K562 (cell line): ENCODE data around the gene FAM53A. TPM values are rescaled to one million over a fixed set of nuclear protein-coding genes. Genes with fewer than 3 reads are reported as not detected.

Experiments
- ATAC-seq: fragments of 200-7000 bp; cut with Tn5 transposase; 3 replicates; pipeline ENCODE4 v1.9.1; 2020; ENCODE audit warnings: moderate library complexity
- BruUV-seq: library from RNA; stranded (reverse); fragments of 400-500 nt; replicated peaks from 2 replicates; lab custom pipeline; 2021; lab: Mats Ljungman, UMichigan
- CTCF ChIA-PET: fragments of 300-600 bp; formaldehyde crosslinking; extraction: SDS; loops from one replicate; lab custom pipeline; 2021; ENCODE audit warnings: low intra/inter-chr PET ratio; lab: Yijun Ruan, JAX
- POLR2A ChIA-PET: fragments of 300-600, 350-650 bp; sonication (Branson Sonifier 250); formaldehyde crosslinking; extraction: SDS; loops from one replicate; lab custom pipeline; 2021; ENCODE audit warnings: antibody characterized with exemption, inconsistent platforms; lab: Yijun Ruan, JAX
- DNase-seq, 4 experiments: peaks; one replicate each; pipeline versions ENCODE4 v3.0.0 to v3.0.0-alpha.2; 2011 to 2018; ENCODE audit warnings: low spot score in 3 of 4, mixed read lengths in 3 of 4; ENCODE audit errors: extremely low read depth in 1 of 4
- FAIRE-seq: peaks from 2 replicates; lab custom pipeline; 2011; peaks lifted over from hg19 to GRCh38; lab: Jason Lieb, UNC
- H2AFZ ChIP-seq: 2 replicates; pipeline ENCODE4 v1.6.0; 2011; ENCODE audit warnings: low read depth, low read length, control low read depth, inconsistent platforms
- H3K27ac ChIP-seq: fragments of 200-600 bp; 3 replicates; pipeline ENCODE4 v1.8.0; 2011; ENCODE audit warnings: low read depth, mild to moderate bottlenecking, control low read depth, inconsistent platforms, low read length, moderate library complexity, mixed read lengths; ENCODE audit errors: extremely low read depth
- H3K27me3 ChIP-seq, 2 experiments: fragments of 300-600 bp in 1 of 2; 2 replicates in 1 of 2; 3 replicates in 1 of 2; pipeline versions ENCODE4 v1.6.0 to v1.8.0; 2011; ENCODE audit warnings: inconsistent platforms in 2 of 2, low read length in 2 of 2, mild to moderate bottlenecking in 1 of 2, mixed read lengths in 1 of 2, moderate library complexity in 1 of 2; ENCODE audit not compliant: control insufficient read depth in 2 of 2, insufficient read depth in 2 of 2
- H3K36me3 ChIP-seq: fragments of 300-600 bp; 3 replicates; pipeline ENCODE4 v1.8.0; 2011; ENCODE audit warnings: mild to moderate bottlenecking, low read length, inconsistent platforms; ENCODE audit not compliant: control insufficient read depth, insufficient read depth
- H3K4me1 ChIP-seq, 2 experiments: fragments of 200-600 bp in 1 of 2; replicated peaks in 1 of 2; 2 replicates in 1 of 2; 3 replicates in 1 of 2; pipeline versions ENCODE4 v1.5.1 to v1.8.0; 2011; ENCODE audit warnings: inconsistent platforms in 2 of 2, low read length in 2 of 2, mild to moderate bottlenecking in 1 of 2, mixed read lengths in 1 of 2, moderate library complexity in 1 of 2; ENCODE audit not compliant: control insufficient read depth in 2 of 2, insufficient read depth in 2 of 2
- H3K4me2 ChIP-seq: 2 replicates; pipeline ENCODE4 v1.6.1; 2011; ENCODE audit warnings: low read length, control low read depth, inconsistent platforms, mixed read lengths; ENCODE audit not compliant: insufficient read depth
- H3K4me3 ChIP-seq: fragments of 200-600 bp; sonication (generic), shearing (Covaris generic); 2 replicates; pipeline ENCODE4 v1.5.1; 2016; ENCODE audit warnings: control low read depth, inconsistent platforms
- H3K79me2 ChIP-seq: fragments of 200-600 bp; 3 replicates; pipeline ENCODE4 v1.8.0; 2011; ENCODE audit warnings: low read length, inconsistent platforms; ENCODE audit not compliant: control insufficient read depth, insufficient read depth
- H3K9ac ChIP-seq, 2 experiments: 2 replicates each; pipeline versions ENCODE4 v1.6.0 to v1.6.1; 2011; ENCODE audit warnings: low read depth in 2 of 2, low read length in 2 of 2, control low read depth in 1 of 2, inconsistent platforms in 1 of 2, mild to moderate bottlenecking in 1 of 2, mixed read lengths in 1 of 2; ENCODE audit not compliant: insufficient read depth in 1 of 2
- H3K9me1 ChIP-seq: one replicate; pipeline ENCODE4 v1.6.0; 2011; ENCODE audit warnings: inconsistent platforms, mild to moderate bottlenecking, low read length, moderate library complexity; ENCODE audit not compliant: control insufficient read depth, insufficient read depth
- H3K9me3 ChIP-seq: replicated peaks from 2 replicates; pipeline ENCODE4 v1.5.1; 2011; ENCODE audit warnings: low read depth, low read length, inconsistent platforms; ENCODE audit not compliant: control insufficient read depth, insufficient read depth
- H4K20me1 ChIP-seq: replicated peaks from 2 replicates; pipeline ENCODE4 v1.6.1; 2011; ENCODE audit warnings: low read length, inconsistent platforms, mixed read lengths; ENCODE audit not compliant: control insufficient read depth, insufficient read depth
- ARID1B ChIP-seq: fragments of 450-650 bp; IDR thresholded peaks from 2 replicates; pipeline ENCODE4 v1.6.1; 2016; ENCODE audit warnings: antibody characterized with exemption, mild to moderate bottlenecking, inconsistent platforms
- ATF6 ChIP-seq: sonication (generic); formaldehyde crosslinking; IDR thresholded peaks from 2 replicates; pipeline ENCODE4 v1.4.0; 2020; ENCODE audit warnings: mild to moderate bottlenecking, missing genetic modification reagents
- BHLHE40 ChIP-seq: IDR thresholded peaks from 2 replicates; pipeline ENCODE4 v1.6.1; 2011; ENCODE audit warnings: low read length, improper control_type of control experiment
- BRD4 ChIP-seq: fragments of 200-600 bp; sonication (generic); IDR thresholded peaks from 2 replicates; pipeline ENCODE4 v1.6.1; 2017; ENCODE audit warnings: inconsistent platforms
- CHD1 ChIP-seq: fragments of 200-600 bp; sonication (generic); IDR thresholded peaks from one replicate; pipeline ENCODE4 v1.6.1; 2012; ENCODE audit warnings: mild to moderate bottlenecking, moderate library complexity, low read length, inconsistent platforms
- DIDO1 ChIP-seq: fragments of 450-650 bp; IDR thresholded peaks from 2 replicates; pipeline ENCODE4 v1.6.1; 2016; ENCODE audit warnings: low read depth, missing biosample characterization, missing genetic modification characterization
- ELF4 ChIP-seq: fragments of 450-650 bp; formaldehyde crosslinking; IDR thresholded peaks from 2 replicates; pipeline ENCODE4 v1.4.0; 2022; ENCODE audit warnings: missing genetic modification characterization
- HNRNPH1 ChIP-seq: fragments of 200-400 bp; formaldehyde crosslinking; optimal IDR thresholded peaks from 2 replicates; pipeline ENCODE3; 2017; ENCODE audit warnings: low read depth, mild to moderate bottlenecking, low read length, moderate library complexity
- JUNB ChIP-seq: fragments of 450-650 bp; formaldehyde crosslinking; conservative IDR thresholded peaks from 2 replicates; pipeline ENCODE4 v1.4.0; 2020; ENCODE audit warnings: mild to moderate bottlenecking
- MEF2D ChIP-seq: conservative IDR thresholded peaks from 2 replicates; pipeline ENCODE4 v1.6.1; 2016; ENCODE audit warnings: low read depth, missing genetic modification characterization, missing compliant biosample characterization
- PRMT5 ChIP-seq: sonication (generic); formaldehyde crosslinking; IDR thresholded peaks from 2 replicates; pipeline ENCODE4 v1.5.0; 2020; ENCODE audit warnings: missing genetic modification reagents
- SMC3 ChIP-seq: conservative IDR thresholded peaks from 2 replicates; pipeline ENCODE4 v1.6.1; 2011; ENCODE audit warnings: low read depth, low read length, improper control_type of control experiment; ENCODE audit not compliant: insufficient read depth
- SRSF1 ChIP-seq: fragments of 200-400 bp; formaldehyde crosslinking; IDR thresholded peaks from 2 replicates; pipeline ENCODE4 v1.6.1; 2017; ENCODE audit warnings: mild to moderate bottlenecking, low read depth, low read length, moderate library complexity
- TCF7L2 ChIP-seq: fragments of 150-350 bp; IDR thresholded peaks from 2 replicates; pipeline ENCODE4 v1.6.1; 2016; ENCODE audit warnings: low read depth, mild to moderate bottlenecking, low read length, moderate library complexity
- ZNF282 ChIP-seq: sonication (generic); formaldehyde crosslinking; IDR thresholded peaks from 2 replicates; pipeline ENCODE4 v1.8.1; 2023; ENCODE audit warnings: missing genetic modification reagents
- ZNF41 ChIP-seq: fragments of 250-450 bp; sonication (Bioruptor Pico); conservative IDR thresholded peaks from 2 replicates; pipeline ENCODE4 v1.4.0; 2020; ENCODE audit warnings: mild to moderate bottlenecking
- ZNF696 ChIP-seq: fragments of 250-450 bp; sonication (Bioruptor Pico); conservative IDR thresholded peaks from 2 replicates; pipeline ENCODE4 v1.4.0; 2020; ENCODE audit warnings: mild to moderate bottlenecking, moderate library complexity
- ZNF778 ChIP-seq: fragments of 450-650 bp; formaldehyde crosslinking; IDR thresholded peaks from 2 replicates; pipeline ENCODE4 v1.4.0; 2020; ENCODE audit warnings: mild to moderate bottlenecking, moderate library complexity
- WGBS: fragments of 100-300 bp; shearing (Covaris generic); methylation state at CpG from one replicate; pipeline ENCODE4 v1.1.6; 2016; ENCODE audit warnings: low coverage, mixed read lengths; ENCODE audit not compliant: insufficient coverage; ENCODE audit errors: missing lambda C conversion rate; 5-methylcytosine and 5-hydroxymethylcytosine counted together
- in situ Hi-C: fragments of 300-500 bp; cut with MboI; formaldehyde crosslinking; loops from 4 replicates; pipeline ENCODE4 v1.15.0; 2018; ENCODE audit warnings: inconsistent platforms, mixed read lengths
- intact Hi-C: fragments of 100-400 bp; cut with micrococcal nuclease; formaldehyde crosslinking; loops from 2 replicates; pipeline ENCODE4 v1.14.2; 2022
- polyA plus RNA-seq, 8 experiments: library from polyadenylated mRNA; depleted of rRNA in 4 of 8; stranded (reverse) in 5 of 8; unstranded in 3 of 8; fragments of >200 nt; fragmentation: Nextera tagmentation in 2 of 8; fragmentation: Illumina TruSeq in 1 of 8; extraction: Ambion mirVana in 2 of 8; extraction: Trizol in 1 of 8; gene quantifications; 2 replicates each; pipeline versions ENCODE4 v1.2.1 to v1.2.3, GENCODE V29; 2011 to 2014; ENCODE audit warnings: inconsistent platforms in 1 of 8, missing spikeins in 1 of 8
- total RNA-seq, 7 experiments: library from RNA; depleted of rRNA in 6 of 7; stranded (reverse); fragments of >200 nt in 6 of 7; fragmentation: Illumina TruSeq in 2 of 7; extraction: Trizol in 2 of 7; gene quantifications; 2 replicates each; pipeline versions ENCODE4 v1.2.1 to v1.2.3, GENCODE V29; 2011 to 2021; ENCODE audit warnings: low replicate concordance in 1 of 7

FAM53A gene
- total and polyA plus RNA-seq, 9 of the 15 experiments (the other 6 are each of a cell fraction or from before 2014, with no cell fraction given) = 0.53 to 2.7 (median 1.4) TPM; not detected in 2

DNA sequence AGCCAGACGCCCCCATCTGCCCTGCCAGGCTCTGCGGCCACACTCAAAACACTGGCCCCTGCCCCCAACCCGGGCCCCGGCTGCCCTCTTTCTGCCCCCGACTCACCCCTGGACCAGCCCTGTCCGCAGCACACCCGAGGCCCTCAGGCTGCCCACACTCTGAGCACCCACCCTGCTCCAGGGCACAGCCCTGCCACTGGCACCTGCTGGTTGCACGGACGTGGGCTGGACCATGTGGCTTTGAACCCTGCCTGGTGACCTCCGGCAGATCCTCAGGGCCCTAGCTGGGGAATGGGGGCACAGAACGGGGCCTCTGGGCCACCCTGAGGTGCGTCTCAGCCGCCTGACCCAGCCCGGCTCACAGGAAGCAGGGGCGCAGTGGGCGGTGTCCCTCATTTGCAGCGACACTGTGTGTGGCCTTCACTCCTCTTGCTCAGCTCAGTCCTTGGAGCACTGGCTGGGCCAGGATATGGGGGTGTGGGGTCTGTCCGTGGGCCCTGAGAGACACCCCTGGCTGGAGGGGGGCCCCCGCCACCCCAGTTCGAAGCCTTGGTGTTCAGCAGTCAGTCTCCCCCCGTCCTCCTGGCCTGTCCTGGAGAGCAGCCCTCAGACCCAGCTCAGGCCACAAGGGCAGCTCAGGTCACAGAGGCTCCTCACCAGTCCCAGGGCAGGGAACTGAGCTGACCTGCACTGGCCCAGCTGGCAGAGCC, 73.2 kb downstream of the FAM53A start (continued):
- TF ChIP-seq BHLHE40 (no peak), TCF7L2 (no peak), SRSF1 (no peak), BRD4 (no peak), ELF4 (CRISPR knock-in tag) (no peak), ZNF282 (CRISPR knock-in tag) (no peak), ZNF778 (CRISPR knock-in tag) (no peak), SMC3 (no peak), JUNB (CRISPR knock-in tag) (no peak)

DNA sequence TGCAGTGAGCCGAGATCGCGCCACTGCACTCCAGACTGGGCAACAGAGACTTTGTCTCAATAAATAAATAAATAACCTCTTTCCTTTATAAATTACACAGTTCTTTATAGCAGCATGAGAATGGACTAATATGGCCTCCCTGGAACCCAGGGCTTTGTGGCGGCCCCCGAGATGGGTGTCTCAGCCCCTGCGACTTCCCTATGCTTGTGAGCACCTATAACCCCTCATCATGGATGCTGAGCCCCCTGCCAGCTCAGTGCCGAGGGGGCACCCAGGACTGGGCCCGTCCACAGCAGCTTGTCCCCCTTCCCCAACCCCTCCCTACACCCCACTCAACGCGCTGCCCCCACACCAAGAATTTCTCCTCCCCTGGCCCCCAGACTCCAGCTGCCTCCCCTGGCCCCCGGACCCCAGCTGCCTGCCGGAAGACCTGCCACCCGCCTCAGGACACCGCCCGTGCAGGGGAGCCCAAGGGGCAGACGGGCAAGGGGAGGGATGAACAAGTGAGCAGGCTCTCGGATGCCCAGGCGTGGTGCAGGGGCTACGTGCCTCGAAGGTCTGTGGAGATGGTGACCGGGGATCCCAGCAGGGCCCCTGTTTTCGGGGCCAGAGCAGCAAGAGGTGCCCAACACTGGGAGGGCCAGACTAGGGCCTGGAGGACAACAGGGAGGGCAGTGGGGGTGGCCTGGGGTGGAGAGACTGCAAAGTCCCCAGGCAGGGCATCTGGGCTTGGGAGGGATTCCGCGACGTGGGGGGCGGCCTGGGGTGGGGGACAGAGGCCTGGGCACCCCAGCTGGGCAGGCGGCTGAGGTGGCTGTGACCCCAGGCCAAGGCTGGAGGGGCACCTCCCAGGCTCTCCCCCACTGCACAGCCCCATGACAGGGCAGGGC, 74.0 kb downstream of the FAM53A start:
- no peak for ATAC-seq

More for the DNA sequence above, 74.0 kb downstream of the FAM53A start:
- DNase-seq (no peak), FAIRE-seq (no peak)
- no peaks in the 10 kb centered on the region for H3K9me3 ChIP-seq
- POLR2A ChIA-PET = interaction anchor here (0.6 kb wide), 1 partner anchor 7 kb away, joined by 3 read pairs; no protein-coding TSS in a partner anchor
- BruUV-seq = no TSS peak
- H3K27ac ChIP-seq = no peak overlapping the region
- no peak overlapping the region for H3K9ac ChIP-seq
- peaks cover 39 to 79% of the 10 kb centered on the region in 2 experiments for H3K27me3 ChIP-seq
- intact Hi-C loops = no loop called here
- no peak overlapping the region for H3K4me3 ChIP-seq
- in situ Hi-C loops = no loop called here
- no peaks in the 10 kb centered on the region for H3K79me2 ChIP-seq
- WGBS = 10% methylated on average over 19 of the region's 27 CpGs
- TF ChIP-seq PRMT5 (CRISPR knock-in tag) (no peak), MEF2D (tag) (no peak), BHLHE40 (no peak), ZNF41 (CRISPR knock-in tag) (no peak), ATF6 (CRISPR knock-in tag) (no peak), DIDO1 (tag) (no peak), CHD1 (no peak), HNRNPH1 (no peak), ARID1B (no peak), ZNF696 (CRISPR knock-in tag) (no peak)
- H3K36me3 ChIP-seq = no peaks in the 10 kb centered on the region
- H3K9me1 ChIP-seq = no peaks in the 10 kb centered on the region
- no peak overlapping the region for H3K4me2 ChIP-seq
- H3K4me1 ChIP-seq = peaks cover 0 to 24% of the 10 kb centered on the region in 2 experiments; a peak in 2 of 5 replicates
- no peak overlapping the region for H2AFZ ChIP-seq
- CTCF ChIA-PET = no interaction called here
- H4K20me1 ChIP-seq = peaks cover 9% of the 10 kb centered on the region; the same call in 1 of the 2 replicates
